ENCODE data around the gene ZNF860.

- TF ChIP-seq POLR2A (IDR thresholded peaks at IDR 0.05): no peak
- no peak for TF ChIP-seq CTCF (IDR thresholded peaks at IDR 0.05)
Measured at GRCh38 chr3:31977736-31978135, 3.8 kb upstream of the ZNF860 start.
